ENCODE data around the gene NFKBIB.

- TF ChIP-seq CTCF (IDR thresholded peaks at IDR 0.05; ENCODE audit: low read length) (no peak), EZH2phosphoT487 (IDR thresholded peaks at IDR 0.05; ENCODE audit: low read length) (no peak)
Measured at GRCh38 chr19:38907670-38908069, 7.9 kb downstream of the NFKBIB start.
